ENCODE results near the gene SLC25A21.
"Not testable (repeated sequence)": the region's sequence is repeated elsewhere in the genome, so short reads cannot be mapped to it uniquely, and the experiment has no call there.

SLC25A21 gene

GRCh38 chr14:37186865-37187264 is 14.5 kb upstream of the SLC25A21 start:
- no peak for DNase-seq (ENCODE audit: low read depth in 2 of 2)

DNA sequence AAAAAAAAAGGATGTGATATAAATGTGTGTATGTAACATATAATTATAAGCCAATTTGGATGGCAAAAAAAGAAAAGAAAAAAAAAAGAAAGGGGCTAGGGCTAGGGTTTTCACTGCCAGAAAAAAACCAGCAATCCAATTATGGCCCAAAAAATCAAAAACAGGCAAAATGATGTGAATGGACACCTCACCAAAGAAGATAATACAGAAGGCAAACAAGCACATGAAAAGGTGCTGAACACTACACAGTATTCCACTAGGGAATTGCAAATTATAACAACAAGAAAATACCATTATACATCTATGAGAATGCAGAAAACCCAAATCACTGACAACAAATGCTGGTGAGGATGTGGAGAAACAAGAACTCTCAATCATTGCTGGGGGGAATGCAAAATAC is 13.3 kb upstream of the SLC25A21 start:
- DNase-seq (ENCODE audit: low read depth in 2 of 2), result no peak

DNA sequence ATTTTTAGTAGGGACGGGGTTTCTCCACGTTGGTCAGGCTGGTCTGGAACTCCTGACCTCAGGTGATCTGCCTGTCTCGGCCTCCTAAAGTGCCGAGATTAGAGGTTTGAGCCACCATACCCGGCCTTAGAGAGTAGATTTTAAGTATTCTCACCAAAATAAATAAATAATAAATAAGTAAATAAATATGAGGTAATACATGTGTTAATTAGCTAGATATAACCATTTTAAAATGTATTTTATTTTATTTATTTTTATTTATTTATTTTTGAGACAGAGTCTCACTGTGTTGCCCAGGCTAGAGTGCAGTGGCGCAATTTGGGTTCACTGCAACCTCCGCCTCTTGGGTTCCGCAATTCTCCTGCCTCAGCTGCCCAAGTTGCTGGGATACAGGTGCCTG is 12.1 kb upstream of the SLC25A21 start:
- not testable (repeated sequence) for DNase-seq (ENCODE audit: low read depth in 2 of 2)

DNA sequence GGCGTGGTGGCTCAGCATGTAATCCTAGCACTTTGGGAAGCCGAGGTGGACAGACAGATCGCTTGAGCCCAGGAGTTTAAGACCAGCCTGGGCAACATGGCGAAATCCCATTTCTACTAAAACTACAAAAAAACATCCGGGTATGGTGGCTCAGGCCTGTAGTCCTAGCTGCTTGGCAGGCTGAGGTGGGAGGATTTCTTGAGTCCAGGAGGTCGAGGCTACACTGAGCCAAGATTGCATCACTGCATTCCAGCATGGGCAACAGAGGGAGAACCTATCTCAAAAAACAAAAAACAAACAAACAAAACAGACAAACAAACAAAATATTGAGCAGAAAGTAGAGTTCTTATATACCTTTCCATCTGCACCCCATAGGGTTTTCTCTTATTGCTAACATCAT is 9.0 kb upstream of the SLC25A21 start:
- DNase-seq (ENCODE audit: low read depth in 2 of 2), result no peak

DNA sequence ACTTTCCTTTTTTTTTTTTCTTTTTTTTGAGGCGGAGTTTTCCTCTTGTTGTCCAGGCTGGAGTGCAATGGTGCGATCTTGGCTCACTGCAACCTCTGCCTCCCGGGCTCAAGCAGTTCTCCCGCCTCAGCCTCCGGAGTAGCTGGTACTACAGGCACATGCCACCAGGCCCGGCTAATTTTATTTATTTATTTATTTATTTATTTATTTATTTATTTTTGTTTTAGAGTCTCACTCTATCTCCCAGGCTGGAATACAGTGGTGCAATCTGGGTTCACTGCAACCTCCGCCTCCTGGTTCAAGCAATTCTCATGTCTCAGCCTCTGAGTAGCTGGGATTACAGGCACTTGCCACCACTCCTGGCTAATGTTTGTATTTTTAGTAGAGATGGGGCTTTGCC is 8.5 kb upstream of the SLC25A21 start:
- not testable (repeated sequence) for DNase-seq (ENCODE audit: low read depth in 2 of 2)

- DNase-seq (ENCODE audit: low read depth in 2 of 2), result no peak
Observed at GRCh38 chr14:37179896-37180502, 7.6 kb upstream of the SLC25A21 start.

DNA sequence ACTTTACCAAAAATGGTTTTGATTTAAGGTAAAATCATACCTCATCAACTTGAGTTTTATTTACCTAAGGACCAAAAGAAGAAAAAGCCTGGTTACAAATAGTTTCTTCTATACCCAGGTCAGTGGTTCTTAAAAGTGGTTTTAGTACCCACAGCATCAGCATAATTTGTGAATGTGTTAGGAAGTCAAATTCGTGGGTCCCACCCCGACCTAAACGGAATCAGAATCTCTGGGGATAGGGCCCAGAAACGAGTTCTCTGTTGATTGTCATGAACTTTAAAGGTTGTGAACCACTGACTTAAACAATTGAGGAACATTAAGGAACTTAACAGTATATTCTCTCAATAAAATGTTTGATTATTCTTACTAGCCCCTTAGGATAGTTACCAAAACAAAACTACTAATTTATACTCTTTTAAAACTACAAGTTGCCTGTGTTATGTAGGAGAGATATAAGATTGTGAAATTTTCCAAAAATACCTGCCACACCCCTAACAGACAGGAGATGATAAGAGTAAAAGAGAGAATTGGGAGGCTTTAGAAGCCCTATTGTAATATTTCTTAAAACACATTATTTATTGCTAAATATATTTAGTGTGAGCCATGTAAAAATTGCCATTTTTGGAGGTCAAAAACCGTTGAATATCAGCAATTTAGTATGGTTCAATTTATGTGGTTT is 669 bp upstream of the SLC25A21 start:
- DNase-seq (ENCODE audit: low read depth in 2 of 2), result no peak

DNA sequence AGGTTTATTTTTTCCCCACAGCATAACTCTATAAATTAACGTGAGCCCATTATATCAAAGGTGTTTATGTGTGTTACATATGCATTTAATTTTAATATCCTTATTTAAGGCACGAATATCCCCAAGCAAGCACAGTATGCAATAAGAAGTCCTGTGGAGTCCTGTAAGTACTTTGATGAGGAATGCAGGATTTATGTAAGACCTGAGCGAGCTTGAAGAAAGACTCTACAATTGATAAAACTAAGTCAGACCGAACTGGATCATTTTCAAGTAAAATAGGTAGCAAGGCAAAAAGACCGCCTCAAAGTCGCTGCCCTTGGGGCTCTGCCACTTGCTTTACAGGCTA is 755 bp downstream of the SLC25A21 start:
- no peak for DNase-seq (ENCODE audit: low read depth in 2 of 2)

DNA sequence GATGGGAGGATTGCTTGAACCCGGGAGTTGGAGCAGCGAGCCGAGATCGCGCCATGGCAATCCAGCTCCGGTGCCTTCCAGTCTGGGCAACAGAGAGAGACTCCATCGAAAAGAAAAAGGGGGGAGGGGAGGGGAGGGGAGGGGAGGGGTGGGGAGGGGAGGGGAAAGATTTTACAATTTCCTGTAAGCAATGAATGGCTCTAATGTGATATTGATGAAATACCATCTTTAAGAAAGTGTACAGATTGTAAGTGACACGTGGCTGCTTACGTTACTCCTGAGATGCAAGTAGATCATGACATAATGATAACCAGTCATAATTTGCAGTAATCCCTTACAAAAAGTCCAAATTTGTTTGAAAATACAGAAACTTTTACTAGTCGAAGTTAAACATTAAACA is 1.4 kb downstream of the SLC25A21 start:
- no peak for DNase-seq (ENCODE audit: low read depth in 2 of 2)

DNA sequence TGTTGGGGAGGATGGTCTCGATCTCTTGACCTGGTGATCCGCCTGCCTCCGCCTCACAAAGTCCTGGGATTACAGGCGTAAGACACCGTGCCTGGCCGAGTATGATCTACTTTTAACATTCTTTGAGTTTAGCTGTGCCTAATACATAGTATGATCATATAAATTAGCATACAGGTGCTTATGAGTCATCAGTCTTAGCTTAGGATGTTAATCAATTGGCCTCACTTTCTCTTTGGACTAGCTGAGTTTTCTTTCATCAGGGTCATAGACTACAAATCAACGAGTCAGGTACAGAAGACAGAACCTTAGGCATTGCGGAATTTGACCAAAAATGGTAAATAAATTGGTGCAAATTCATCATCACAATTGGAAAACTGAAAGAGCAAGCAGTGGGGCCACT is 2.2 kb downstream of the SLC25A21 start:
- DNase-seq (ENCODE audit: low read depth in 2 of 2), result no peak

DNA sequence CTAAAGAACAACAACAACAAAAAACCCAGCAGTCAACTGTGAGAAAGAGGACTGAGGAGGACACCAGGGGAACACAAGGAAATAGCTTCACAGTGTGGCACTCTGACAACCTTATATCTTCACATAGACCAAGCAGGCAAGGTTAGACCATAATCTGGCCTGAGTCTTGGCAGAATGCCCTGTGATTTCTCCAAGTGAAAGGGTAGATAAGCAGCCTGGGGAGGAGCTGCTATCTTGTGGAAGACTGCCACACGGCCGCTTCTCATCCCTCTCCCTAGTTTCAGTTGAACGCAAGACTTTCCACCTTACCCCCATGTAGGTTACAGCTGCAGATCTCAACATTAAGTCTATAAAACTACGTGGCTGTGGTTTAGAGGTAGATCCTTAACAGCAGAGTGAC is 3.7 kb downstream of the SLC25A21 start:
- DNase-seq (ENCODE audit: low read depth in 2 of 2), result no peak

GRCh38 chr14:37167151-37168047 is 5.0 kb downstream of the SLC25A21 start:
- DNase-seq (ENCODE audit: low read depth in 2 of 2), result no peak

- no peak for DNase-seq (ENCODE audit: low read depth in 2 of 2)
Observed at GRCh38 chr14:37165794-37166193, 6.6 kb downstream of the SLC25A21 start.

GRCh38 chr14:37162307-37162706 is 10.1 kb downstream of the SLC25A21 start:
- DNase-seq (ENCODE audit: low read depth in 2 of 2), result not testable (repeated sequence)

DNA sequence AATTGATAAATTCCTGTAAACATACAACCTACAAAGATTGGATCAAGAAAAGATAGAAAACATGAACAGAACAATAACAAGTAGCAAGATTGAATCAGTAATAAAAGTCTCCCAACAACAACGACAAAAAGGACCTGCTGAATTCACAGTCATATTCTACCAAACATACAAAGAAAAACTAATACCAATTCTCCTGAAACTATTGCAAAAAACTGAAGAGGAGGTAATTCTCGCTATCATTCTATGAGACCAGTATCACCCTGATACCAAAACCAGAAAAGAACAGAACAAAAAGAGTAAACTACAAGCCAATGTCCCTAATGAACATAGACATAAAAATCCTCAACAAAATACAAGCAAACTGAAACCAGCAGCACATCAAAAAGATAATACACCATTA is 14.4 kb downstream of the SLC25A21 start:
- DNase-seq (ENCODE audit: low read depth in 2 of 2), result no peak

- DNase-seq (ENCODE audit: low read depth in 2 of 2), result no peak
Observed at GRCh38 chr14:37153483-37153882, 18.9 kb downstream of the SLC25A21 start.

DNA sequence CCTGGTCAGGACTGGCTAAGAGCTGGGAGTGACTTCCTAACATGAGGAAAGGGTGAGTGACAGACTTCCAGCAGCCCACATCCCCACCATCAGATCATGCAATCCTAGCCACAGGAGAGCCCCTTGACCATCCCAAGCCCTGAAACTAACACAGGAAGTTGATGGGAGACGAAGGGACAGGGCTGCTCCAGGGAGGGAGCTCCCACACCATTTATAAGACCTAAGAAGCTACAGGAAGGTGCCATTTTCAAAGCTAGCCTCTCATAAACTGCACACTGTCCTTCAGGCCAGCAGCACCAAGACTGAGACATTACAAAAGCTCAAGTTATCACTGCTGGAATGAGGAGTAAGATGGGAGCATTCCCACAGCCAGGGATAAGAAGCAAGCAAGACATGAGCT is 19.4 kb downstream of the SLC25A21 start:
- no peak for DNase-seq (ENCODE audit: low read depth in 2 of 2)

DNA sequence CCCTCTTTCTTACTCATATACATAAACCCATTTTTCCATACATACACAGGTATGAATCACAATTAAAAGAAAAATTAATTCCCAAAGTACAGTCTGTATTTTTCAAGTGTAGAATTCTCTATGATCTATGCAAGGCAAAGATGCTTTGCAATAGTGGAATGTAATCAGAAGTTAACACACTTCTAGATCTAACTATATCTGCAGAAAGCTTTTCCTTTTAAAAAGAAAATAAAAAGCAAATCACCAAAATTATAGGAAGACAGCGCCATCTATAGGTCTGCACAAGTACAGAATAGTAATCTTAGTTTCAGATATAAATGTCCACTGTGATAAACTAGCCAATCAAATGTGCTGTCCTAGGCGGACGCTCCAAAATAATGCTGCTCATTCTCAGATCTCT is 22.0 kb downstream of the SLC25A21 start:
- no peak for DNase-seq (ENCODE audit: low read depth in 2 of 2)

DNA sequence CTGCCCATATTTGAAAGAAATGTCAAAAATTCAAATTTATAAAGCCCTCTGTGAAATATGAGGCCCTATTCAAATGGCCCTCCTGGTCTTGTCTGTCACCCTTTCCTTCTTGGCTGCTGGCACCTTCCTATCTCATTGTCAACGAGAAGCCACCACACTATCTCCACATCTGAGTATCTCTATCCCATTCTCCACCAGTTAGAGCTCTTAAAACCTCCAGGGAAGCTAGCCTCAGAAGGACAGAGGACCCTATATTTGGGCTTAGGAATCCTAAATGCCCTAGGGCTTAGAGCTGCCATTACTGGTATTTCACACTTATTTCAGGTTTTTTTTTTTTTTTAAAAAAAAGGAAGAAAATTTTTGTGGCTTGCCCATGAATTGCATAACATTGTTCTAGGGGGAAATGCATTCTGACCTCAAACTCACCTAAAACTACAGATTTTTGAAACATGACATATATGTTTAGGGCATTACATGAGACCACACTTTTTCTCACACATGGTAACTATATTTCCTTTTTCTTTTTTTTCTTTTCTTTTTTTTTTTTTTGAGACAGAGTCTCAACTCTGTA is 25.0 kb downstream of the SLC25A21 start:
- no peak for DNase-seq (ENCODE audit: low read depth in 2 of 2)

GRCh38 chr14:37146438-37146837 is 26.0 kb downstream of the SLC25A21 start:
- DNase-seq (ENCODE audit: low read depth in 2 of 2), result not testable (repeated sequence)

DNA sequence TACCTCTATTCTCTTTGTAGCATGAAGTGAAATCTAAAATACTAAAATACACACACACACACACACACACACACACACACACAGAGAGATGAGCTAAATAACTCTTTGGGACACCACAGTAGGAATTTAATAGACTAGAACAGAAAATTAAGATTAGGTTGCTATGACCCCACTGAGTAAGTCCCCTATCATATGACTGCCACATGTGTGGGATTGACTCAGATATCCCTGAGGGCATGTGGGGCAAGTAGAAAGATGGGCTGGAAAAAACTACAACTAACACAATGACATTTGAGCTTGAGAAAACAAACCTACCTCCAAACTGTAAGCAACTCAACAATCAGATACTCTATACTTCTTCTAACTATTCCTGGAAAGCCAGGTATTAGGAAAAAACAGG is 27.0 kb downstream of the SLC25A21 start:
- no peak for DNase-seq (ENCODE audit: low read depth in 2 of 2)

GRCh38 chr14:37144729-37145363 is 27.6 kb downstream of the SLC25A21 start:
- DNase-seq (ENCODE audit: low read depth in 2 of 2), result no peak

Measured in stimulated activated CD4-positive, alpha-beta T cell treated with anti-CD3 and anti-CD28 coated beads, Interleukin-4, amount 100 ng/mL, for 48 hours (primary cell).